PC-9 (cell line): ENCODE measurements around the gene KCNIP2. TPM values are rescaled to one million over a fixed set of nuclear protein-coding genes. Genes with fewer than 3 reads are reported as not detected.

Experiments used
- BruUV-seq: library from RNA; stranded (reverse); fragments of 400-500 nt; replicated peaks from 2 replicates; lab custom pipeline; 2021; lab: Mats Ljungman, UMichigan
- CTCF ChIA-PET: fragments of 300-600 bp; sonication (Branson Sonifier 250); formaldehyde crosslinking; loops from one replicate; lab custom pipeline; 2022; ENCODE audit warnings: antibody characterized with exemption; lab: Charles Lee
- POLR2A ChIA-PET: fragments of 300-600 bp; sonication (Branson Sonifier 250); formaldehyde crosslinking; loops from one replicate; lab custom pipeline; 2022; ENCODE audit warnings: antibody characterized with exemption; ENCODE audit not compliant: unreplicated experiment; lab: Charles Lee
- DNase-seq, 2 experiments: peaks; one replicate each; pipeline versions ENCODE4 v3.0.0 to v3.0.0-alpha.2; 2015 to 2022; ENCODE audit warnings: mixed read lengths in 1 of 2
- H2AFZ ChIP-seq: fragments of 200-600 bp; sonication (generic); 2 replicates; pipeline ENCODE4 v1.8.1; 2017; ENCODE audit warnings: antibody characterized with exemption
- H3F3A ChIP-seq: fragments of 200-600 bp; sonication (generic); 2 replicates; pipeline ENCODE4 v1.8.1; 2017; ENCODE audit warnings: antibody characterized with exemption, mild to moderate bottlenecking, low read depth; ENCODE audit not compliant: insufficient read depth
- H3K27ac ChIP-seq: fragments of 200-600 bp; sonication (generic); 2 replicates; pipeline ENCODE4 v1.6.1; 2016; ENCODE audit warnings: mixed run types
- H3K27me3 ChIP-seq: fragments of 200-600 bp; sonication (generic); 2 replicates; pipeline ENCODE4 v1.6.1; 2016; ENCODE audit warnings: low read depth, mixed run types; ENCODE audit not compliant: insufficient read depth
- H3K36me3 ChIP-seq: fragments of 200-600 bp; sonication (generic); 2 replicates; pipeline ENCODE4 v1.6.1; 2016; ENCODE audit warnings: low read depth, mixed run types
- H3K4me1 ChIP-seq: fragments of 200-600 bp; sonication (generic); replicated peaks from 2 replicates; pipeline ENCODE4 v1.6.1; 2016; ENCODE audit warnings: mixed run types; ENCODE audit not compliant: insufficient read depth
- H3K4me2 ChIP-seq: fragments of 200-600 bp; sonication (generic); 2 replicates; pipeline ENCODE4 v1.6.1; 2017; ENCODE audit warnings: mixed run types
- H3K4me3 ChIP-seq: fragments of 200-600 bp; sonication (generic); 2 replicates; pipeline ENCODE4 v1.6.1; 2016; ENCODE audit warnings: mixed run types
- H3K79me2 ChIP-seq: fragments of 200-600 bp; sonication (generic); 2 replicates; pipeline ENCODE4 v1.6.1; 2017; ENCODE audit warnings: low read depth, mixed run types
- H3K9me2 ChIP-seq: fragments of 200-600 bp; sonication (generic); 2 replicates; pipeline ENCODE4 v1.8.1; 2017; ENCODE audit warnings: mild to moderate bottlenecking; ENCODE audit not compliant: insufficient read depth
- H3K9me3 ChIP-seq: fragments of 200-600 bp; sonication (generic); 2 replicates; pipeline ENCODE4 v1.8.1; 2016; ENCODE audit warnings: low read depth; ENCODE audit not compliant: insufficient read depth
- H4K20me1 ChIP-seq: fragments of 200-600 bp; sonication (generic); 2 replicates; pipeline ENCODE4 v1.8.1; 2017; ENCODE audit not compliant: insufficient read depth
- CTCF ChIP-seq: fragments of 200-600 bp; sonication (generic); conservative IDR thresholded peaks from 2 replicates; pipeline ENCODE4 v1.6.1; 2017; ENCODE audit warnings: mixed run types, antibody characterized with exemption, mild to moderate bottlenecking, moderate library complexity
- EZH2 ChIP-seq: fragments of 200-600 bp; sonication (generic); IDR thresholded peaks from 2 replicates; pipeline ENCODE4 v1.8.0; 2017; ENCODE audit warnings: antibody characterized with exemption, low read depth
- intact Hi-C: fragments of 100-400 bp; cut with micrococcal nuclease; formaldehyde crosslinking; loops from one replicate; pipeline ENCODE4 v1.10.0; 2022; ENCODE audit not compliant: unreplicated experiment
- total RNA-seq: library from RNA; stranded (reverse); gene quantifications from 2 replicates; pipeline ENCODE4 v1.2.3, GENCODE V29; 2021

Gene KCNIP2
- total RNA-seq, 1 experiment from 2014 or later, result 4.0 TPM

- Histone ChIP-seq H3K4me2 (no peak overlapping the region), H2AFZ (no peak overlapping the region), H4K20me1 (no peaks in the 10 kb centered on the region), H3F3A (no peaks in the 10 kb centered on the region), H3K4me3 (no peak overlapping the region), H3K36me3 (no peaks in the 10 kb centered on the region), H3K27ac (no peak overlapping the region), H3K9me2 (no peaks in the 10 kb centered on the region), H3K9me3 (no peaks in the 10 kb centered on the region), H3K27me3 (no peaks in the 10 kb centered on the region), H3K79me2 (no peaks in the 10 kb centered on the region), H3K4me1 (no peaks in the 10 kb centered on the region)
- TF ChIP-seq EZH2, result no peak
- no peak for TF ChIP-seq CTCF
- ChIA-PET CTCF (interaction anchor here (0.6 to 0.7 kb wide), 2 partner anchors 7 to 9 kb away, joined by 3 to 6 read pairs; no protein-coding TSS in a partner anchor), POLR2A (interaction anchor here (0.8 kb wide), 1 partner anchor 64 kb away, joined by 5 read pairs; no protein-coding TSS in a partner anchor)
- no peak for DNase-seq
- BruUV-seq, result no TSS peak
- intact Hi-C loops, result no loop called here
Measured at GRCh38 chr10:101848408-101848807, 4.8 kb upstream of the KCNIP2 start.

GRCh38 chr10:101845893-101846292, 2.3 kb upstream of the KCNIP2 start:
- H3K79me2 ChIP-seq, result no peaks in the 10 kb centered on the region
- CTCF ChIA-PET, result no interaction called here
- no peak overlapping the region for H3K4me3 ChIP-seq
- intact Hi-C loops, result no loop called here
- H3K9me3 ChIP-seq, result no peaks in the 10 kb centered on the region
- H2AFZ ChIP-seq, result no peak overlapping the region
- TF ChIP-seq CTCF, result no peak
- TF ChIP-seq EZH2, result no peak
- no peaks in the 10 kb centered on the region for H3K36me3 ChIP-seq
- POLR2A ChIA-PET, result no interaction called here
- no peak overlapping the region for H3K27ac ChIP-seq
- H3K9me2 ChIP-seq, result no peaks in the 10 kb centered on the region
- H3K4me2 ChIP-seq, result no peak overlapping the region
- H3K4me1 ChIP-seq, result no peaks in the 10 kb centered on the region
- no peaks in the 10 kb centered on the region for H3F3A ChIP-seq
- no peaks in the 10 kb centered on the region for H3K27me3 ChIP-seq
- no peaks in the 10 kb centered on the region for H4K20me1 ChIP-seq
- no TSS peak for BruUV-seq
- DNase-seq, result no peak

GRCh38 chr10:101841826-101842225, 1.8 kb downstream of the KCNIP2 start:
- ChIA-PET CTCF (interaction anchor here (0.5 to 3.0 kb wide), 3 partner anchors 25 to 168 kb away, joined by 8 to 14 read pairs (median 8); no protein-coding TSS in a partner anchor), POLR2A (no interaction called here)
- DNase-seq, result no peak
- H3K79me2 ChIP-seq, result no peaks in the 10 kb centered on the region
- no TSS peak for BruUV-seq
- H3K4me2 ChIP-seq, result no peak overlapping the region
- H3K9me2 ChIP-seq, result no peaks in the 10 kb centered on the region
- no peaks in the 10 kb centered on the region for H3K9me3 ChIP-seq
- H2AFZ ChIP-seq, result no peak overlapping the region
- H3K36me3 ChIP-seq, result no peaks in the 10 kb centered on the region
- TF ChIP-seq EZH2, result no peak
- TF ChIP-seq CTCF, result no peak
- no peak overlapping the region for H3K27ac ChIP-seq
- no peaks in the 10 kb centered on the region for H4K20me1 ChIP-seq
- intact Hi-C loops, result no loop called here
- H3K4me1 ChIP-seq, result no peaks in the 10 kb centered on the region
- H3F3A ChIP-seq, result no peaks in the 10 kb centered on the region
- no peak overlapping the region for H3K4me3 ChIP-seq
- H3K27me3 ChIP-seq, result no peaks in the 10 kb centered on the region
